ENCODE data around the gene LIN54. TPM values are rescaled to one million over a fixed set of nuclear protein-coding genes. Genes with fewer than 3 reads are reported as not detected.
"Not testable (repeated sequence)": the region's sequence is repeated elsewhere in the genome, so short reads cannot be mapped to it uniquely, and the experiment has no call there.

Gene LIN54
- polyA plus RNA-seq, 2 of the 4 experiments (the other 2 are of a cell fraction) = 6.7 to 12.7 TPM

GRCh38 chr4:83043801-83044407, 33.3 kb upstream of the LIN54 start:
- H3K4me3 ChIP-seq = no peak overlapping the region
- no peak overlapping the region for H3K4me2 ChIP-seq
- H3K27ac ChIP-seq = no peak overlapping the region
- DNase-seq (ENCODE audit: low read depth in 1 of 2, low spot score in 1 of 2) (no peak), ATAC-seq (no peak), FAIRE-seq (no peak)
- 92% methylated on average over 13 of the region's 14 CpGs for WGBS (ENCODE audit: missing lambda C conversion rate)
- ChIA-PET POLR2A (no interaction called here), CTCF (no interaction called here)
- no peaks in the 10 kb centered on the region for H3K9me3 ChIP-seq
- H3K4me1 ChIP-seq = no peaks in the 10 kb centered on the region
- TF ChIP-seq CBX8 (IDR thresholded peaks at IDR 0.05) (no peak), HOXA7 (CRISPR knock-in tag; IDR thresholded peaks at IDR 0.05) (no peak), CHD4 (IDR thresholded peaks at IDR 0.05; ENCODE audit: borderline replicate concordance) (no peak), ZFP36 (IDR thresholded peaks at IDR 0.05; ENCODE audit: borderline replicate concordance, partially characterized antibody) (no peak), HOXB13 (CRISPR knock-in tag; IDR thresholded peaks at IDR 0.05; ENCODE audit: low read depth) (no peak), TFCP2L1 (CRISPR knock-in tag; IDR thresholded peaks at IDR 0.05) (no peak), HES2 (IDR thresholded peaks at IDR 0.05) (no peak), ZC3H11A (IDR thresholded peaks at IDR 0.05) (no peak), HDAC2 (IDR thresholded peaks at IDR 0.05) (no peak), CTCF (IDR thresholded peaks at IDR 0.05) (no peak), BHLHE40 (IDR thresholded peaks at IDR 0.05; ENCODE audit: low read depth, low read length) (no peak), SMC3 (IDR thresholded peaks at IDR 0.05) (no peak), CHD2 (IDR thresholded peaks at IDR 0.05; ENCODE audit: low read length, partially characterized antibody) (no peak), GATA3 (IDR thresholded peaks at IDR 0.05; ENCODE audit: borderline replicate concordance) (no peak), MAFK (IDR thresholded peaks at IDR 0.05; ENCODE audit: partially characterized antibody) (no peak), HEYL (CRISPR knock-in tag; IDR thresholded peaks at IDR 0.05) (no peak), BCL3 (IDR thresholded peaks at IDR 0.05) (no peak), KDM5A (IDR thresholded peaks at IDR 0.05) (no peak), RNF2 (IDR thresholded peaks at IDR 0.05; ENCODE audit: borderline replicate concordance, low read depth) (no peak), E2F6 (IDR thresholded peaks at IDR 0.05; ENCODE audit: borderline replicate concordance, low read depth) (no peak)

- CTCF ChIA-PET; FAIRE-seq; H3K9me3 ChIP-seq; ATAC-seq; H3K4me1 ChIP-seq; POLR2A ChIA-PET; H3K4me2 ChIP-seq; DNase-seq (ENCODE audit: low read depth in 1 of 2, low spot score in 1 of 2); H3K4me3 ChIP-seq; H3K27ac ChIP-seq: not testable (repeated sequence)
- 100% methylated on average over 2 of the region's 2 CpGs for whole genome bisulfite sequencing (ENCODE audit: missing lambda C conversion rate)
These were observed 32.5 kb upstream of the LIN54 start for GRCh38 chr4:83043157-83043556.

GRCh38 chr4:83040269-83040668, 29.6 kb upstream of the LIN54 start:
- no peaks in the 10 kb centered on the region for H3K9me3 ChIP-seq
- DNase-seq (ENCODE audit: low read depth in 1 of 2, low spot score in 1 of 2) (no peak), FAIRE-seq (no peak), ATAC-seq (no peak)
- H3K27ac ChIP-seq = no peak overlapping the region
- ChIA-PET CTCF (interaction anchor here (1.2 kb wide), 1 partner anchor 241 kb away, joined by 3 read pairs; no protein-coding TSS in a partner anchor), POLR2A (no interaction called here)
- H3K4me3 ChIP-seq = no peak overlapping the region
- TF ChIP-seq FOSL2 (IDR thresholded peaks at IDR 0.05) (no peak), FOSL2 (CRISPR knock-in tag; IDR thresholded peaks at IDR 0.05) (no peak), CHD2 (IDR thresholded peaks at IDR 0.05; ENCODE audit: low read length, partially characterized antibody) (no peak), HEYL (CRISPR knock-in tag; IDR thresholded peaks at IDR 0.05) (no peak), CBX8 (IDR thresholded peaks at IDR 0.05) (no peak), HOXB13 (CRISPR knock-in tag; IDR thresholded peaks at IDR 0.05; ENCODE audit: low read depth) (no peak), RFX5 (IDR thresholded peaks at IDR 0.05) (no peak), RARB (CRISPR knock-in tag; IDR thresholded peaks at IDR 0.05) (no peak)
- H3K4me2 ChIP-seq = no peak overlapping the region
- H3K4me1 ChIP-seq = peaks cover 5% of the 10 kb centered on the region; the same call in 2 of the 3 replicates
- 97% methylated on average over 3 of the region's 3 CpGs for WGBS (ENCODE audit: missing lambda C conversion rate)
